HG03432 (cell line): ENCODE data around the gene RAET1G.
"Not testable (repeated sequence)": the region's sequence is repeated elsewhere in the genome, so short reads cannot be mapped to it uniquely, and the experiment has no call there.

ENCODE experiments used
- ATAC-seq: cut with Tn5 transposase; IDR thresholded peaks from one replicate; pipeline ENCODE4 v1.9.1; 2021; ENCODE audit warnings: mild to moderate bottlenecking, moderate library complexity; ENCODE audit not compliant: unreplicated experiment

Gene RAET1G

GRCh38 chr6:149897855-149898744, 24.8 kb downstream of the RAET1G start, which contains the start of gene RAET1E:
RAET1E (minus strand) TSS chr6:149898113; CDS start chr6:149890901, 7,212 bp downstream.
- ATAC-seq: no peak

GRCh38 chr6:149897015-149897697, 25.8 kb downstream of the RAET1G start:
- no peak for ATAC-seq

GRCh38 chr6:149896491-149896890, 26.4 kb downstream of the RAET1G start:
- no peak for ATAC-seq

GRCh38 chr6:149895833-149896271, 27.1 kb downstream of the RAET1G start:
- no peak for ATAC-seq

- ATAC-seq: no peak
Measured at GRCh38 chr6:149895048-149895590, 27.8 kb downstream of the RAET1G start.

GRCh38 chr6:149891864-149892263, 31.1 kb downstream of the RAET1G start:
- ATAC-seq: not testable (repeated sequence)

GRCh38 chr6:149891259-149891658, 31.7 kb downstream of the RAET1G start:
- ATAC-seq: no peak

- ATAC-seq: no peak
Measured at GRCh38 chr6:149890629-149891045, 32.3 kb downstream of the RAET1G start.

GRCh38 chr6:149889326-149889725, 33.6 kb downstream of the RAET1G start:
- no peak for ATAC-seq

GRCh38 chr6:149888659-149889058, 34.3 kb downstream of the RAET1G start:
- ATAC-seq: no peak

- no peak for ATAC-seq
Measured at GRCh38 chr6:149888093-149888492, 34.8 kb downstream of the RAET1G start.

- ATAC-seq: no peak
Measured at GRCh38 chr6:149887343-149887742, 35.6 kb downstream of the RAET1G start.

- ATAC-seq: no peak
Measured at GRCh38 chr6:149885888-149886287, 37.0 kb downstream of the RAET1G start.

GRCh38 chr6:149884617-149885016, 38.3 kb downstream of the RAET1G start:
- no peak for ATAC-seq

GRCh38 chr6:149884215-149884614, 38.7 kb downstream of the RAET1G start:
- ATAC-seq: no peak

- no peak for ATAC-seq
Measured at GRCh38 chr6:149881860-149882259, 41.1 kb downstream of the RAET1G start.

- no peak for ATAC-seq
Measured at GRCh38 chr6:149881066-149881766, 41.7 kb downstream of the RAET1G start.

- no peak for ATAC-seq
Measured at GRCh38 chr6:149877659-149878058, 45.3 kb downstream of the RAET1G start.

- ATAC-seq: no peak
Measured at GRCh38 chr6:149876241-149876933, 46.5 kb downstream of the RAET1G start.

- ATAC-seq: no peak
Measured at GRCh38 chr6:149872233-149872632, 50.7 kb downstream of the RAET1G start.
